Spinal cord (tissue), 10 donors: ENCODE results near the gene EME2. TPM values are rescaled to one million over a fixed set of nuclear protein-coding genes. Genes with fewer than 3 reads are reported as not detected.

ENCODE experiments used
- DNase-seq, 6 donors: peaks; one replicate each; pipeline versions ENCODE4 v3.0.0 to v3.0.0-alpha.2; 2013 to 2015; ENCODE audit warnings: low spot score in 6 of 6, low read depth in 4 of 6
- H3K27ac ChIP-seq: one replicate; pipeline ENCODE4 v1.5.1; 2013; ENCODE audit warnings: low read depth, low read length, control low read depth
- H3K27me3 ChIP-seq: one replicate; pipeline ENCODE4 v1.6.1; 2013; ENCODE audit warnings: low read length; ENCODE audit not compliant: control insufficient read depth, insufficient read depth
- H3K36me3 ChIP-seq: one replicate; pipeline ENCODE4 v1.6.1; 2013; ENCODE audit warnings: low read length; ENCODE audit not compliant: control insufficient read depth, insufficient read depth
- H3K4me1 ChIP-seq: one replicate; pipeline ENCODE4 v1.6.1; 2013; ENCODE audit warnings: low read length; ENCODE audit not compliant: control insufficient read depth, insufficient read depth
- H3K4me3 ChIP-seq: one replicate; pipeline ENCODE4 v1.5.1; 2013; ENCODE audit warnings: low read depth, low read length, control low read depth
- H3K9me3 ChIP-seq: one replicate; pipeline ENCODE4 v1.6.1; 2013; ENCODE audit warnings: low read length; ENCODE audit not compliant: control insufficient read depth, insufficient read depth
- WGBS: methylation state at CpG from one replicate; pipeline ENCODE4 v1.1.5; 2013; ENCODE audit warnings: missing lambda C conversion rate; ENCODE audit not compliant: insufficient coverage; 5-methylcytosine and 5-hydroxymethylcytosine counted together
- polyA plus RNA-seq, 2 donors: library from polyadenylated mRNA; unstranded; fragments of 120-200 nt; gene quantifications; one replicate each; pipeline ENCODE4 v1.2.1, GENCODE V29; 2013; ENCODE audit not compliant: insufficient read length in 2 of 2
- total RNA-seq, 2 donors: library from RNA; depleted of rRNA in 1 of 2; stranded (reverse); fragments of 120-200 nt in 1 of 2; fragments of >200 nt in 1 of 2; gene quantifications; one replicate each; pipeline versions ENCODE4 v1.2.3 to v1.2.4, GENCODE V29; 2013 to 2014
- donor health status: healthy.

Gene EME2
- total and polyA plus RNA-seq, 4 donors, result 6.5 to 20.7 (median 16.4) TPM

GRCh38 chr16:1776991-1777374 is 4.4 kb downstream of the EME2 start:
- Histone ChIP-seq H3K4me1 (peaks cover 50% of the 10 kb centered on the region), H3K9me3 (no peaks in the 10 kb centered on the region), H3K27ac (no peak overlapping the region), H3K36me3 (peaks cover 83% of the 10 kb centered on the region), H3K4me3 (no peak overlapping the region), H3K27me3 (no peaks in the 10 kb centered on the region)
- 87% methylated on average over 22 of the region's 22 CpGs for WGBS
- DNase-seq, result no peak

GRCh38 chr16:1777375-1778199 is 5.0 kb downstream of the EME2 start:
- Histone ChIP-seq H3K27ac (no peak overlapping the region), H3K36me3 (peaks cover 77% of the 10 kb centered on the region), H3K4me1 (peaks cover 44% of the 10 kb centered on the region), H3K4me3 (no peak overlapping the region), H3K9me3 (no peaks in the 10 kb centered on the region), H3K27me3 (no peaks in the 10 kb centered on the region)
- DNase-seq, result no peak
- WGBS, result 78% methylated on average over 27 of the region's 36 CpGs

- no peaks in the 10 kb centered on the region for H3K9me3 ChIP-seq
- H3K27ac ChIP-seq, result no peak overlapping the region
- no peak for DNase-seq
- peaks cover 77% of the 10 kb centered on the region for H3K36me3 ChIP-seq
- peaks cover 47% of the 10 kb centered on the region for H3K4me1 ChIP-seq
- H3K4me3 ChIP-seq, result no peak overlapping the region
- 83% methylated on average over 34 of the region's 34 CpGs for WGBS
- H3K27me3 ChIP-seq, result no peaks in the 10 kb centered on the region
Measured at GRCh38 chr16:1778200-1779179, 5.9 kb downstream of the EME2 start.

- 82% methylated on average over 8 of the region's 8 CpGs for WGBS
- Histone ChIP-seq H3K4me3 (no peak overlapping the region), H3K36me3 (peaks cover 74% of the 10 kb centered on the region), H3K9me3 (no peaks in the 10 kb centered on the region), H3K27me3 (no peaks in the 10 kb centered on the region), H3K4me1 (peaks cover 48% of the 10 kb centered on the region), H3K27ac (no peak overlapping the region)
- DNase-seq, result no peak
Measured at GRCh38 chr16:1779234-1779701, 6.7 kb downstream of the EME2 start.

- DNase-seq, result no peak
- WGBS, result 87% methylated on average over 26 of the region's 27 CpGs
- no peaks in the 10 kb centered on the region for H3K9me3 ChIP-seq
- H3K27me3 ChIP-seq, result no peaks in the 10 kb centered on the region
- no peak overlapping the region for H3K27ac ChIP-seq
- H3K36me3 ChIP-seq, result peaks cover 71% of the 10 kb centered on the region
- H3K4me1 ChIP-seq, result peaks cover 45% of the 10 kb centered on the region
- no peak overlapping the region for H3K4me3 ChIP-seq
Measured at GRCh38 chr16:1779741-1780676, 7.4 kb downstream of the EME2 start.

- Histone ChIP-seq H3K36me3 (peaks cover 71% of the 10 kb centered on the region), H3K4me1 (peaks cover 45% of the 10 kb centered on the region), H3K9me3 (no peaks in the 10 kb centered on the region), H3K27me3 (no peaks in the 10 kb centered on the region), H3K4me3 (no peak overlapping the region), H3K27ac (no peak overlapping the region)
- whole genome bisulfite sequencing, result 88% methylated on average over 2 of the region's 6 CpGs
- DNase-seq, result no peak
Measured at GRCh38 chr16:1780677-1781072, 8.1 kb downstream of the EME2 start.

GRCh38 chr16:1781254-1781653 is 8.6 kb downstream of the EME2 start:
- peaks cover 71% of the 10 kb centered on the region for H3K36me3 ChIP-seq
- DNase-seq, result no peak
- no peak overlapping the region for H3K27ac ChIP-seq

GRCh38 chr16:1781758-1782407 is 9.3 kb downstream of the EME2 start:
- Histone ChIP-seq H3K27me3 (no peaks in the 10 kb centered on the region), H3K4me1 (peaks cover 45% of the 10 kb centered on the region), H3K4me3 (peak overlapping the region; percentile 80), H3K27ac (peak overlapping the region; percentile 40), H3K9me3 (no peaks in the 10 kb centered on the region), H3K36me3 (peaks cover 71% of the 10 kb centered on the region)
- WGBS, result under 1% methylated on average over 70 of the region's 70 CpGs
- peak in 1 of 6 donors; percentile 12 for DNase-seq

More at GRCh38 chr16:1781254-1781653, 8.6 kb downstream of the EME2 start:
- H3K4me3 ChIP-seq, result peak overlapping the region; percentile 80
- H3K9me3 ChIP-seq, result no peaks in the 10 kb centered on the region
- H3K4me1 ChIP-seq, result peaks cover 45% of the 10 kb centered on the region
- no peaks in the 10 kb centered on the region for H3K27me3 ChIP-seq
- WGBS, result 71% methylated on average over 20 of the region's 20 CpGs
